GM12891 (cell line): ENCODE data around the gene KCNIP1.

Experiments used
- DNase-seq: peaks from one replicate; pipeline ENCODE4 v3.0.0; 2011; ENCODE audit warnings: low spot score; ENCODE audit not compliant: insufficient read length
- FAIRE-seq: peaks from 2 replicates; lab custom pipeline; 2011; peaks lifted over from hg19 to GRCh38; lab: Jason Lieb, UNC
- PAX5 ChIP-seq: IDR thresholded peaks from 2 replicates; pipeline ENCODE4 v1.6.1; 2011; ENCODE audit warnings: low read length, moderate library complexity, mild to moderate bottlenecking; ENCODE audit not compliant: insufficient read depth, severe bottlenecking
- POLR2A ChIP-seq: IDR thresholded peaks from 2 replicates; pipeline ENCODE4 v1.6.1; 2011; ENCODE audit warnings: low read depth, low read length, control low read depth
- POLR2AphosphoS5 ChIP-seq: IDR thresholded peaks from 2 replicates; pipeline ENCODE4 v1.6.1; 2011; ENCODE audit warnings: low read depth, low read length, control low read depth
- POU2F2 ChIP-seq: IDR thresholded peaks from 2 replicates; pipeline ENCODE4 v1.6.1; 2011; ENCODE audit warnings: low read depth, mild to moderate bottlenecking, control low read depth, low read length, moderate library complexity
- SPI1 ChIP-seq: IDR thresholded peaks from 2 replicates; pipeline ENCODE4 v1.6.1; 2011; ENCODE audit warnings: low read depth, low read length, control low read depth
- TAF1 ChIP-seq: IDR thresholded peaks from 2 replicates; pipeline ENCODE4 v1.6.1; 2011; ENCODE audit warnings: low read depth, low read length, control low read depth

Gene KCNIP1

DNA sequence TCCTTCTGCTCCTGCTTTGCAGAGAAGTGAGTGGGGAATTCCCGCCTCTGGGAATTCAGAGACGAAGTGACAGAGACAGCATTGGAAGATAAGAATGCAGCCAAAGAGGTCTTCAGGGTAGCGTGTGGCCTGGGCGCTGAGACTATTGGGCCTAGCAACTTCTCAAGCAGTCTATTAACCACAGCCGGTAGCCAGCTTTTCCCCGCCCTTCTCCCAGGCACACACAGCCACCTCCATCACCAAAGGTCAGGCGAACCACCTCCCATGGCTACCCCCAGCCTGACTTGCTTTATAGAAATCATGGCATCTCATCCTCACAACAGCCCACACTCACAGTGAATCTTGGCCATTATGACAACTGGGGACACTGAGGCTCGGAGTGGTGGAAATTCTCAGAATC lies 124.2 kb downstream of the KCNIP1 start:
- no peak for TF ChIP-seq POLR2AphosphoS5
- TF ChIP-seq POLR2A: no peak
- TF ChIP-seq TAF1: no peak
- TF ChIP-seq SPI1: no peak
- TF ChIP-seq POU2F2: no peak
- no peak for TF ChIP-seq PAX5
- no peak for FAIRE-seq

DNA sequence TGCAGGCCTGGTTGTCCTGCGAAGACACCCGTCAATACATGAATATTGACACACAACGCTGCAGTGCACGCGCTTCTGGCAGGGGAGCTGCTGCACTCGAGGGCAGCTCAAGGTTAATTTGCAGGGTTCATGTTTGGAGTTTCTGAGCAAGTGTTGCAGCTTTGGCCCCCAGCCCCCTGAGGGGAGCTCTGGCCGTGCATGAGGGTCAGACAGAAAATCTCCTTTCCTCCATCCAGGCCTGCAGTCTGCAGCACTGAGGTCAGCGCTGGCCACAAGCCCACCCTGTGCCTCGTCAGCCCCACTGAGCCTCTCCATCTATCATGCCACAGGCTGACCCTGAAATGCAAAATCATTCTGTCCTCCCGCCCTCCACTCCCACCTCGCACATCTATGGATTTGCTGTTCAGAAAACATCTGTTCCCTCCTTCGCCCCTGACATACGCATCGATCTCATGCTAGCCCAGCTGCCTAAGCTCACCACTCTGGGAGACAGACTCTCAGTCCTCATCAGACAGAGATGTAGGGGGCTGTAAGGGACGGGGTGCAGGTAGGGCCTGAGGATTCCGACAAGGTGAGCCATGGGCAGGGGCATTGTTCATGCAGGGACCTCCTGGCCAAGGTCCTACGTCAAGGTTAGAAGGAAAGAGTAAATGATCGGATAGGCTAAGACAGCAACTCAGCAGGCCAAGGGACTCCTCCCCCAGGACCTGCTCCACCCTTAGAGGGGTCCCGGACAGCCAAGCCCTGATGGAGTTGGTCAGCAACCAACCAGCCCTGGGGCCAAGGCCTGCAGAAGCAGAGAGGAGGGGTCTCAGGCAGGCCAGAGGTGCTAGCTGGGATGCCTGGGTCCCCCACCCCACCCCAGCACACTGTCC lies 125.1 kb downstream of the KCNIP1 start:
- TF ChIP-seq TAF1: no peak
- no peak for TF ChIP-seq POU2F2
- TF ChIP-seq SPI1: no peak
- no peak for TF ChIP-seq POLR2A
- TF ChIP-seq PAX5: no peak
- no peak for TF ChIP-seq POLR2AphosphoS5
- DNase-seq (no peak), FAIRE-seq (no peak)

More for the DNA sequence above, 124.2 kb downstream of the KCNIP1 start:
- no peak for DNase-seq

DNA sequence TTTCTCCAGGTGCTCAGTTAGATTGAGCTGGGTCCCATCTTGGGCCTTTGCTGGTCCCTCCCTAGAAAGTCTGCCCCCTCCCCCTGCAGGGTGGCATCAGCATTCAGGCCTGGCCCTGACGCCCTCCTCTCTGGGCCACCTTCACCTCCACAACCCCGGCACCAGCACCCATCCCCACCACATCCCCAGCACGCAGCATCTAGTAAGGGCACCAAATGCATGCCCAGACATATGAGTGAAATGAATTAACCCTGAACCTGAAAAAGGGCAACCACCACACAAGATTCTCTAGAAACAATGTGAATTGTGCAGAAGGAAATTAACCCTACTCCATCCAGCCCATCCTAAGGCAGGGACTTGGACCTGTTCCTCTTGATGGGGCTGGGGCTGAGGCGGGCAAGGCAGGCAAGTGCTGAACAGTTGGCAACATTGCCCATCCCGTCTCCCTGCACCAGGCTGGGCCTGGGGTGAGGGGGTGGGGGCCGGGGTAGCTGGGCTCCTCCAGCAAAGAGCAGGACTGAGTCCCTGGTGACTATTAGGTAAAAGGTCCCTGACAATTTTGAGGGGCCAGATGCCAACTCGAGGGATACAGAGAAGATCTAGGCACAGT lies 125.9 kb downstream of the KCNIP1 start:
- no peak for DNase-seq
- TF ChIP-seq TAF1 (no peak), PAX5 (no peak), SPI1 (no peak), POU2F2 (no peak), POLR2AphosphoS5 (no peak), POLR2A (no peak)
- FAIRE-seq: no peak

DNA sequence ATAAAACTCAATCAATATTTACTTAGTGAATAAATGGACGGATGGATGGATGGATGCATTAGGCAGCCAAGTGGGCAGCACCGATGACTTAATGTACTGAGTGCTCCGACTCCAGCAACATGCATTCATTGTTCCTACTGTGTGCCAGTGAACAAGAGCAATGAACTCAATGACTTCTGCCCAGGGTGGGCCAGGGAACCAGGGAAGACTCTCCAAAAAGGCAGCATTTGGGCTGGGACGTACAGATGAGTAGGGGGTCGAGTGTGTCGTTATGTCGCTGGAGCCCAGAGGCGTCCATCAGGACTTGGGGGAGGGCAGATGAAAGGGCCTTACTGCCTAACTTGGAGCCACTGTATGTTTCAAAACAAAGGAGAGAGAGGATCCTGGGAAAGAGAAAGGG lies 126.4 kb downstream of the KCNIP1 start:
- DNase-seq (no peak), FAIRE-seq (no peak)
- TF ChIP-seq POLR2A (no peak), SPI1 (no peak), POU2F2 (no peak), PAX5 (no peak), TAF1 (no peak), POLR2AphosphoS5 (no peak)

DNA sequence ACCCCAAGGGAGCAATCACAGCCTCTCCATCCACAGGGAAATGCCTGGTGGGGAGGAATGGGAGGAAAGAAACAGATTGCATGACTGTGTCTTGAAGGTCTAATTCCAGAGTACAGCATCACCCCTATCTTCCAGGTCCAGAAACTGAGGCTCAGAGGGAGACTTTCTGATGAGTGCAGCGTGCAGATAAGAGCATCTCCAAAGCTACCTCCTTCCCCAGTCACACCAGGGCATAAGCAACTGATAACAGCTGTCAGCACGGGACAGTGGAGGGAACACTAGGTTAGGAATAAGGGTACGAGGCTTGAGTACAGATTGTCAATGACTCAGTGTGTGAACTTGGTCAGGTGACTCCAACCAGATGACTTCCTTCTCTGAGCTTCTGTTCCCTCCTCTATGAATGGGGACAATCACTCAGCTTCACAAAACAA lies 126.9 kb downstream of the KCNIP1 start:
- no peak for TF ChIP-seq POU2F2
- TF ChIP-seq PAX5: no peak
- no peak for TF ChIP-seq POLR2A
- TF ChIP-seq SPI1: no peak
- no peak for TF ChIP-seq TAF1
- TF ChIP-seq POLR2AphosphoS5: no peak
- FAIRE-seq: no peak
- no peak for DNase-seq

DNA sequence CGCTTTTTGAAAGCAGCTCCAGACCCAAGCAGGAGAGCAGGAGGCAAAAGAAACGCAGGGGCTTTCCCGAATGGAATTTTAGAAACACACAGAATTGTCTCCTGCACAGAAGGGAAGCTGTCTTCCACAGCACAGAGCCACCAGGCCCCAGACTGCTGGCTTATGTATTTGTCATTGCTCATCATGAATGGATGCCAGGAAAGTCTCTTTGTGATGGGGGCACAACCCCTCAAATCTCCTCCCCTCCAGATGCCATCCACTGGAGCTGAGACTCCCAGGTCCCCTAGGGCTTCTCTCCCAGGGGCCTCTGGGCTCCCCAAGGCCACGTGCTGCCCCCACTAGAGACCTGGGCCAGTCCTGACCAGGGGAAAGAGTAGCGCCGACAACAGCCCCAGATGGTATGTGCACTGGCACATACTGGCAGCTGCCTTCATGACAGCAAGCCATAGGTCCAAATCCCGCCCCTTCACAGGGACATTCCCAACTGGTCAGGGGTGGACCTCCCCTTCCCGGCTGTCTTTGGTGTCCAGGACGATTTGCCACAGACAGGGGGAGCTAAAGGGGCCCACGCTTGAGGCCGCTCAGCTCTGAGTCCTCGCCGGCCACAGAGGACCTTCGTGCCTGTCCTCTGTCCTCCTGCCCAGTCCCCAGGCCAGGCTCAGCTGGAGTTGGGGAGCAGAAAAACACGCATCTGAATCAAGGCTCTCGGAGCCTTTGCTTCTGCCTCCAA lies 127.8 kb downstream of the KCNIP1 start:
- TF ChIP-seq PAX5 (no peak), POLR2A (no peak), SPI1 (no peak), TAF1 (no peak), POLR2AphosphoS5 (no peak), POU2F2 (no peak)
- no peak for FAIRE-seq
- DNase-seq: no peak

DNA sequence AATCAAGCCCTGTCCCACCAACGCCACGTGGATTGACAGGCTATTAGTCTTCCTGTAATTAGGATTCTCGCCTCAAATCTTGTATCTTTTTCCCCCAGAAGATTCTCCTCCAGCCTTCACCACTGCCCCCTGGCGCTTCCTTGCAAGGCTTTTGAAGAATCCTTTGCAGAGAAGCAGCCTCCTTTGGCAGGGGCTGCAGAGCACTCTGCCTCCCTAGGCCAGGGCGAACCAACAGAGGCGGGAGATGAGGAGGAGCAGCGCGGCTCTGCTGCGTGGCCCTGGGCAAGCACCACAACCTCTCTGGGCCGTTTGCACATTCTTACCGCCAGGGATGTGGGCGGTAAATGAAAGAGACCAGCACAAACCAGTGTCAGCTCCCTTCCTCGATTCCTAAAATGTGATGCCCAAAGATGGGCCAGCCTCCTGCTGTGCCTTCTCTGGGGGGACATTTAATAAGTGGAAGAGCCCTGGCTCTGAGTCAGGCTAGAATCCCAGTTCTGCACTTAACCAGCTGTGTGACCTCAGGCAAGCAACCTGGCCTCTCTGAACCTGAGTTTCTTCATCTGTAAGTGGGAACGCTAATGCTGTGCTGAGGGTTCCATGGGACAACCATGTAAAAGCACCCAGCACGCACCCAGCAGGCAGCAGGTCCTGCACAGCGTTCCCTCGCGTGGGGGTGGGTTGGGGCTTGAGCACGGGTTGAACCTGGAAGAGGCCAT lies 128.6 kb downstream of the KCNIP1 start:
- TF ChIP-seq PAX5 (no peak), POLR2A (no peak)
- FAIRE-seq: no peak

DNA sequence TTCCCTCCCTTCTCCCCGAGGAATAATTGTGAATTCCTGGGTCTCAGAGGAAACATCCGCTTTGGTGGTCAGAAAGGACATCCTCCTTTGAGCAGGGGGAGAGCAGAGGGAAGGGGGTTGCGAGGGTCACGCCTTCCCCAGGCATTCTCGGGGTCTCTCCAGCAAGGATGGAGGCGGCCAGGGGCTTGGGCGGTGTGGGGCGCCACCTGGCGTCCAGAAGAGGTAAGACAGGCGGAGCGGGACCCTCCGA lies 129.1 kb downstream of the KCNIP1 start:
- DNase-seq (peak; percentile 79), FAIRE-seq (peak; percentile 87)
- TF ChIP-seq POU2F2: no peak
- no peak for TF ChIP-seq POLR2A
- TF ChIP-seq TAF1: no peak
- TF ChIP-seq SPI1: no peak
- TF ChIP-seq PAX5: no peak
- TF ChIP-seq POLR2AphosphoS5: no peak

More for the DNA sequence above, 128.6 kb downstream of the KCNIP1 start:
- DNase-seq: no peak
